GM18517 (cell line): ENCODE measurements around the gene HIF1A.

Experiments
- ATAC-seq: cut with Tn5 transposase; IDR thresholded peaks from one replicate; pipeline ENCODE4 v1.9.1; 2021; ENCODE audit warnings: mild to moderate bottlenecking, moderate library complexity; ENCODE audit not compliant: unreplicated experiment

HIF1A gene

GRCh38 chr14:61672796-61673195 lies 22.5 kb upstream of the HIF1A start:
- ATAC-seq = no peak

DNA sequence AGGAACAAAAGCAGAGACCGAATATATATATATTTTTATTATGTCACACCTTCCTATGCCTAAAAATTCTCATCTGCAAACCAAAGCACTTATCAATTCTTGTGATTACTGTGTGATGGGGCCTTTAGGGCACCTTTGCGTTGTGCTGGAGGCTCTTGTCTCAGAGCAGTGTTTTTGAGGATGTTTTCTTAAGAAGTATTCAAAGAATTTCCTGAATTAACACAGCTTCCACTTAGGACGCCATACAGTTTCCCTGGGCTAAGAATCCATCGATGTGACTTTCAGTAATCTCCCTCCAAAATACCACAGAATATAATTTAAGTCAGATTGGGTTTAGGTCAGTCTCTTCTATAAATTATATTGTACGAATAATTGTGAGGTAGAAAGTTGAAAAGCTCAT lies 22.0 kb upstream of the HIF1A start:
- no peak for ATAC-seq

GRCh38 chr14:61675291-61675690 lies 20.0 kb upstream of the HIF1A start:
- ATAC-seq = no peak

GRCh38 chr14:61677479-61677878 lies 17.8 kb upstream of the HIF1A start:
- no peak for ATAC-seq

GRCh38 chr14:61678975-61679374 lies 16.3 kb upstream of the HIF1A start:
- ATAC-seq = no peak

DNA sequence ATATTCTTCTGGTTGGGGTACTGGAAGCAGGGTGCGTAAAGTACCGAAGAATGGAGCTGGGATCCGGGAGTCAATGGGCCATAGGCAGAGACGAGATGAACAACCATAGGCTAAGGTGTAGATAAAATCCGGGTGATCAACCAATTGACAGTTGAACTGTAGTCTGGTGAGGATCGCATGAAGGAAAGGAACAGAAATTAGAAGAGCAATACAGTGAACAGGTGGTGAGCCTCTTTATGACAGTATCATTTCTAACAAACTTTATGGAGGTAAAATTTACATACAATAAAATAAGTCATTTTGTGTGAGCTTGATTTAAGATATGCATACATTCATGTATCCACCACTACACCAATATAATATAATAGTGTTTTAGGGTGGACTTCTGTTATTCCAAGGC lies 13.9 kb upstream of the HIF1A start:
- no peak for ATAC-seq

DNA sequence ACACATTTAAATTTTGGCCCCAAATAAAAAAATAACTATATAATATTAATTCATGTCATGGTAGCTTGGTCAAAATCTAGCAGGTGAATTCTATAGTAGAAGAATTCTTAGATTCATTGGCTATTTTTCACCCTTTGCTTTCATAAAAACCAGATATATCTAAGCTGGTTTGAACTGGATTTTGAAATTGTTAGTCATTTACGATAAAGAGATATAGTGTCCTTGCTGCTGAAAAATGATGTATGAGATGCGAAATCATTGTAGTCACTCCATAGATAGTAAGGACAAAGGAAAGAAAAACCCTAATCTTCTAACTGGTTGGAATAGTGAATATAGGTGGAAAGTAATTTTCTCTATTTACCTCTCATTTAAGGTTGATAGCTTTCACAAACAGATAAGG lies 12.2 kb upstream of the HIF1A start:
- no peak for ATAC-seq

- ATAC-seq = no peak
These were observed 5.3 kb upstream of the HIF1A start for GRCh38 chr14:61690039-61690438.

DNA sequence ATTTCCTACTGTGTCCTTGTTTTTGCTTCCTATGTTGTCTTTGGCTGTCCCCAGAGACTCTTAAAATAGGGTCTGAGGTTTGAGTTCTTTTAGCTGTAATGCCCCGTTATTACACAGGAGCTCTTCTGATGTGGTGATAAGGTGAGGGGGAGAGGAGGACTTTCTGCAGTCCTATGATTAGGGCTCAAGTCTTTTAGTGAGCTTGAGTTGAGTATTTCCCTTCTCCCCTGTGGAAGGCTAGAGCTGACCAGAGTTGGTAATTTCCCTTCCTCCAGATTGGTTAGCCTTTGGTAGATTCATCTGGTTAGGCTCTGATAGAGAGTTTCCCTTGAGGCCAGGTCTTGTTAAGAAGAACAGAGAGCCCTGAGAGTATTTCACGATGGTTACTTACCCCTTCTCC lies 4.3 kb upstream of the HIF1A start:
- no peak for ATAC-seq

DNA sequence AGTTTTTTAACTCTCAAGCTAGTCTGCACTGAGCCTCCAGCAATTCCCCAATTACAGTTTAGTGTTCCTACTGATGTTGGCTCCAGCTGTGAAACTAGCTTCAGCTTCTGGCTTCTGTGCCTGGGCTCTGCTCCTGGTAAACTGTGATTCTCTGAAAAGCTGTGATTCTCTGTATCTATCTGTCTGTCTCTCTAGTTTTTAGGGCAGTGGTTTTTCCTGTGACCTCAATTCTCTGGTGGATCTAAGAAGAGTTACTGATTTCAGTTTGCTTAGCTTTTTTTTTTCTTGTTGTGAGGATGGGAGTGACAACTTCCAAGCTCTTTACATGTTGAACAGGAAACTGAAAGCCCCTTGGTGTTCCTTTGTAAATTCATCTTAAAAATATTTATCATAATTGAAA lies 3.8 kb upstream of the HIF1A start:
- ATAC-seq = no peak

GRCh38 chr14:61694039-61694438 lies 1.3 kb upstream of the HIF1A start:
- no peak for ATAC-seq

GRCh38 chr14:61695695-61696527 lies 598 bp downstream of the HIF1A start:
- peak; percentile 12 for ATAC-seq

- no peak for ATAC-seq
These were observed 1.5 kb downstream of the HIF1A start for GRCh38 chr14:61696753-61697318.

GRCh38 chr14:61698206-61698980 lies 3.1 kb downstream of the HIF1A start:
- no peak for ATAC-seq

DNA sequence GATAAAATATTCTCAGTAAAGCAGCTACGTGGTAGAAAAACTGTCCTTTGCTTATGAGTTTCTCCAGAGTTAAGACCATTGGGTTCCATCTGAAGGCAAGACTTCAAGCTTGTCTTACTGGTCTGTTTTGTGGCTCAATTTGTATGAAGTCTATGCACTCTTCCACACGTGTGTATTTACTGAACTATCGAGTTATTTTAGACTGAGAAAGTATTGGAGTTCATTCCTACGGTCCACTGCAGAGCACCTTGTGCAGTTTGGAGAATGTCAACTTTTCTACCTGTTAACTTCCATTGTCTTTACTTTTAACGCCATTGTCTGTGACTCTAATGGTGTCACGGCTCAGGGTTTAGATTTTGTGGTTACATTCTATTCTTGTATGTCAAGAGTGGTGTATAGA lies 3.7 kb downstream of the HIF1A start:
- ATAC-seq = no peak

DNA sequence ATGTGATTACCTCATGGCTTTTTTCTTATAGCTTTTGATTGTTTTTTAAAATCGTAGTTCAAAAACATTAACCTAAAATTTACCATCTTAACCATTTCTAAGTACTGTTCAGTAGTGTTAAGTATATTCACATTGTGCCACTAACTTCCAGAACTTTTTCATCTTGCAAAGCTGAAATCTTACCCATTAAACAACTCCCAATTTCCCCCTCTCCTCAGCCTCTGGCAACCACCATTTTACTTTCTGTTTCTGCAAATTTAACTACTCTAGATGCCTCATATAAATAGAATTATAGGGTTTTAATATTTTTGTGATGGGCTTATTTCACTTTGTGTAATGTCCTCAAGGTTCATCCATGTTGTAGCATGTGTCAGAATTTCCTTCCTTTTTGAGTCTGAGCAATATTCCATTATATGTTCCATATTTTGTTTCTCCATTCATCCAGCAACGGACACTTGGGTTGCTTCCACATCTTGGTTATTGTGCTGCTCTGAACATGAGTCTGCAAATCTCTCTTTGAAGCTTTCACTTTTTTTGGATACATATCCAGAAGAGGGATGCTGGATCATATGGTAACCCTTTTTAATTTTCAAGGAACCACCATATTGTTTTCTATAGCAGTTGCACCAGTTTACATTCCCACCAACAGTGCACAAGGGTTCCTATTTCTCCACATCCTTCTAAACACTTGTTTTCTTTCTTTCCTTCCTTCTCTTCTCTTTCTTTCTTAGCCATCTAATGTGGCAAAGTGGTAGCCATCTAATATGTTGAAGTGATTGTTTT lies 5.0 kb downstream of the HIF1A start:
- no peak for ATAC-seq

DNA sequence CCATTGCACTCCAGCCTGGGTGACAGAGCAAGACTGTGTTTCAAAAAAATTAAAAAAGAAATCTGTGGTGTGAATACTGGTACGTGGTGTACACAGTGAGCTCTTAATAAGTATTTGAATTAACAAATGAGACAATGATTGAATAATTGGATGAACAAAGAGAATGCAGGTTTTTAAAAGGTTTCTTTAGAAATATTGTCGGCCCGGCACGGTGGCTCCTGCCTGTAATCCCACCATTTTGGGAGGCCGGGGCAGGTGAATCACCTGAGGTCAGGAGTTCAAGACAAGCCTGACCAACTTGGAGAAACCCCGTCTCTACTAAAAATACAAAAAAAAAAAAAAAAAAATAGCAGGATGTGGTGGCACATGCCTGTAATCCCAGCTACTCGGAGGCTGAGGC lies 6.6 kb downstream of the HIF1A start:
- ATAC-seq = no peak

DNA sequence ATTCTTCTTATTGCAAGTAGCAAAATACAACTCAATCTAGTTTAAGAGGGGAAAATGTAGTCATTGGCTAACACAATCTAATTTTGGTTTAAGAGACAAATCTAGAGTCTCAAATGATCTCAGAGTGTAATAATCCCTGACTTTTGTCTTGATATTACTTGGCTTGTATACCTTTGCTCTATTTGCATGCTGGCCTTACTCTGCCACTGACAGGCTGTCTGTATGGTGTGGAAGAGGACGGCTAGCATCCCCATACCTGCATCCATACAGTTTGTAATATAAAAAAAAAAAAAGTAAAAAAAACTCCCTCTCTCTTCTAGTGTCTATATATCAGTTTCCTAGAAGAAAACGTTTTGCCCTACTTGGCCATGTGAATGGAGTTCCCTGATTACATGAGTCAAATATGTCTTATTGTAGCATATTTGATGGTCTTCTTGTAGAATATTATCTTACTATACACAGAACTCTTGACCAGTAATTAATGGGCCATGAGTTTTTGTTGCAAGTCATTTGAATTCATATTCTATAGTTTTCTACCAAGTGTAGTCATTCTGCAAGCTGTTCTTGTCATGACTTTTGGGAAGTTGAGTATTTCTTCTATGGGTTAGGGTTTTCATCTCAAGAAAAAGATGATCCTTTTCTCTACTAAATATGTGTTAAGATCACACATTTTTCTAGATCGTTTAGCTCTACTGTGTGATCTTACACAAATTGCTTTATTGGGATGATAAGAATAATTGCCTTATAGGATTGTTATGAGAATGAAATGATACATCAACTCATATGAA lies 8.2 kb downstream of the HIF1A start:
- ATAC-seq = no peak

GRCh38 chr14:61704554-61704953 lies 9.2 kb downstream of the HIF1A start:
- no peak for ATAC-seq

DNA sequence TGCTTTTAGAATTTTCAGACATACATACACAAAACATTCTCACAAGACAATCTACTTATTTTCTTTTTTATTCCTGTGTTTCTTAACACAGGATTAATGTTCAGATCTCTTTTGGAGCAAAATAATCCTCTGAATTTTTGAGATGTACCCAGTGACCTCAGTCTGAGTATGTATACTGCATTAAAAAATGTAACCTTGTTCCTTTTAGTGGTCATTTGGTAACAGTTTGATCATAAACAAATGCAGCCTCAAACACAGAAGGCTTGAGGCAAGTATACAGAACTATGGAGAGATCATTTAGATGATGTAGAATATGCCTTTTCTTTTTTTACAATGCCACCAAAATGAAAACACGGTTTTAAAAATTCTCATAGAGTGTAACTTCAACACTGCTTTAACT lies 9.7 kb downstream of the HIF1A start:
- ATAC-seq = no peak
